KMS-11 (cell line): ENCODE measurements around the gene DNAJC16.

Source experiments
- H2AFZ ChIP-seq: fragments of 200-600 bp; sonication (generic); 2 replicates; pipeline ENCODE4 v1.6.1; 2016; ENCODE audit warnings: antibody characterized with exemption, mixed run types, low read depth
- H3K27ac ChIP-seq: fragments of 200-600 bp; sonication (generic); 2 replicates; pipeline ENCODE4 v1.6.1; 2016; ENCODE audit warnings: mild to moderate bottlenecking, mixed run types
- H3K27me3 ChIP-seq: fragments of 200-600 bp; sonication (generic); 2 replicates; pipeline ENCODE4 v1.6.1; 2017; ENCODE audit warnings: mild to moderate bottlenecking, low read depth, mixed run types, moderate library complexity; ENCODE audit not compliant: insufficient read depth
- H3K36me3 ChIP-seq: fragments of 200-600 bp; sonication (generic); 2 replicates; pipeline ENCODE4 v1.6.1; 2017; ENCODE audit warnings: mild to moderate bottlenecking, mixed run types; ENCODE audit not compliant: insufficient read depth
- H3K4me1 ChIP-seq: fragments of 200-600 bp; sonication (generic); 2 replicates; pipeline ENCODE4 v1.6.1; 2016; ENCODE audit warnings: mild to moderate bottlenecking, low read depth, mixed run types; ENCODE audit not compliant: poor library complexity, severe bottlenecking
- H3K4me2 ChIP-seq: fragments of 200-600 bp; sonication (generic); 2 replicates; pipeline ENCODE4 v1.7.0; 2016; ENCODE audit warnings: mild to moderate bottlenecking, mixed run types
- H3K4me3 ChIP-seq: fragments of 200-600 bp; sonication (generic); IDR thresholded peaks from 2 replicates; pipeline ENCODE4 v1.6.1; 2017; ENCODE audit warnings: low read depth, low read length, mixed read lengths; ENCODE audit not compliant: insufficient read depth
- H3K79me2 ChIP-seq: fragments of 200-600 bp; sonication (generic); 2 replicates; pipeline ENCODE4 v1.6.1; 2016; ENCODE audit warnings: low read depth, mixed run types; ENCODE audit not compliant: insufficient read depth
- H3K9ac ChIP-seq: fragments of 200-600 bp; sonication (generic); 2 replicates; pipeline ENCODE4 v1.6.1; 2016; ENCODE audit warnings: mild to moderate bottlenecking, mixed run types
- H4K20me1 ChIP-seq: fragments of 200-600 bp; sonication (generic); 2 replicates; pipeline ENCODE4 v1.6.1; 2016; ENCODE audit warnings: mild to moderate bottlenecking, mixed run types; ENCODE audit not compliant: insufficient read depth
- TF ChIP-seq, protein P1 (sequence below): fragments of 200-600 bp; sonication (generic); conservative IDR thresholded peaks from 2 replicates; pipeline ENCODE4 v1.6.1; 2017; ENCODE audit warnings: low read depth, mild to moderate bottlenecking, antibody characterized with exemption, low read length, moderate library complexity, mixed read lengths

Gene DNAJC16

DNA sequence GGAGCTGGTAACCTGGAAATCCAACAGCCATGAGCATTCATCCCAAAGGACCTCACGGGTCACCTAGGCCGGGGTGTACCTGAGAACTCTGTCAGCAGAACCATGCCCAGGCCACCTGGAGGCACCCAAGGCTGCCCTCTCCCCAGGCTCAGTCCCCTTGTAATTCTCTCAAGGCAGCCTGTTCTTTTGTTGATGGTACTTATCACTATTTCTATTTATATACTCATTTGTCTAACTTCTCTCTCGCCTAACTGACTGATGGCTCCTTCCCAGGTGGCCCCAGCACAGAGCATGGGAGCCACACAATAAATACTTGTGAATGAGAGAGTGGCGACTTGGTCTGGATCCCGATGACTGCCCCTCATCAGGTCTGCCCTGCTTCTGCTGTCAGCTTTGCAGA, 19.4 kb upstream of the DNAJC16 start:
- Histone ChIP-seq H3K27me3 (no peaks in the 10 kb centered on the region), H3K4me2 (no peak overlapping the region), H3K4me3 (no peak overlapping the region), H3K4me1 (no peaks in the 10 kb centered on the region), H3K9ac (no peak overlapping the region), H3K27ac (no peak overlapping the region), H2AFZ (no peak overlapping the region), H4K20me1 (no peaks in the 10 kb centered on the region), H3K36me3 (no peaks in the 10 kb centered on the region), H3K79me2 (no peaks in the 10 kb centered on the region)
- TF ChIP-seq, protein P1, sequence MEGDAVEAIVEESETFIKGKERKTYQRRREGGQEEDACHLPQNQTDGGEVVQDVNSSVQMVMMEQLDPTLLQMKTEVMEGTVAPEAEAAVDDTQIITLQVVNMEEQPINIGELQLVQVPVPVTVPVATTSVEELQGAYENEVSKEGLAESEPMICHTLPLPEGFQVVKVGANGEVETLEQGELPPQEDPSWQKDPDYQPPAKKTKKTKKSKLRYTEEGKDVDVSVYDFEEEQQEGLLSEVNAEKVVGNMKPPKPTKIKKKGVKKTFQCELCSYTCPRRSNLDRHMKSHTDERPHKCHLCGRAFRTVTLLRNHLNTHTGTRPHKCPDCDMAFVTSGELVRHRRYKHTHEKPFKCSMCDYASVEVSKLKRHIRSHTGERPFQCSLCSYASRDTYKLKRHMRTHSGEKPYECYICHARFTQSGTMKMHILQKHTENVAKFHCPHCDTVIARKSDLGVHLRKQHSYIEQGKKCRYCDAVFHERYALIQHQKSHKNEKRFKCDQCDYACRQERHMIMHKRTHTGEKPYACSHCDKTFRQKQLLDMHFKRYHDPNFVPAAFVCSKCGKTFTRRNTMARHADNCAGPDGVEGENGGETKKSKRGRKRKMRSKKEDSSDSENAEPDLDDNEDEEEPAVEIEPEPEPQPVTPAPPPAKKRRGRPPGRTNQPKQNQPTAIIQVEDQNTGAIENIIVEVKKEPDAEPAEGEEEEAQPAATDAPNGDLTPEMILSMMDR = no peak

DNA sequence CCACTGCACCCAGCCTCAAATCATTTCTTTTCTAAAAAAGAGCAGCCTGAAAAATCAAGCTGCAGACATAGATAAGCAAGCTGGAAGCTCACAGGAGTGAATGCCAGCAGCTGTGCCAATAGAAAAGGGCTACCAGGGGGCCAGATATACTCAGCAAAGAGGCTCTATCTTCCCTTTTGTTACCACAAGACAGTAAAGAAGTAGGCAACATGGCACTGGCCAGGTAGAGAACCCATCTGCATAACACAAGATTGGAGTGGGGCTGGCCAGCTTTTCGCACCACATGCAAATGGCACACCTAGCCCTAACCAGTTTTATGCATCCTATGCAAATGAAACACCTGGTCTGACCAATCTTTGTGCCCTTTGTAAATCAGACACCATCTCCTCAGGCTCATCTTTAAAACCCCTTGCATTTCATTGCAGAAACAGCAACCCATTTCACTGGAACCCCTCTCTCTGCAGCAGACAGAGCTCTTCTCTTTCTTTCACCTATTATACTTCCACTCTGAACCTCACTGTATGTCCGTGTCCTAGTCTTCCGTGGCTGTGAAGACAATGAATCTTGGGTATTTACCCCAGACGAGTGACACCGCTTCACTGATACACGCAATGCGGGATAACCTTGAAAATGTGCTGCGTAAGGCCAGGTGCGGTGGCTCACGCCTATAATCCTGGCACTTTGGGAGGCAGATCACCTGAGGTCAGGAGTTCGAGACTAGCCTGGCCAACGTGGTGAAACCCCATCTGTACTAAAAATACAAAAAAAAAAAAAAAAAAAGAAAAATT, 17.8 kb upstream of the DNAJC16 start:
- Histone ChIP-seq H3K4me2 (no peak overlapping the region), H3K36me3 (no peaks in the 10 kb centered on the region), H4K20me1 (no peaks in the 10 kb centered on the region), H3K4me1 (no peaks in the 10 kb centered on the region), H3K27ac (no peak overlapping the region), H3K27me3 (no peaks in the 10 kb centered on the region), H3K79me2 (no peaks in the 10 kb centered on the region), H3K9ac (no peak overlapping the region), H3K4me3 (no peak overlapping the region), H2AFZ (no peak overlapping the region)
- TF ChIP-seq, protein P1 = no peak

DNA sequence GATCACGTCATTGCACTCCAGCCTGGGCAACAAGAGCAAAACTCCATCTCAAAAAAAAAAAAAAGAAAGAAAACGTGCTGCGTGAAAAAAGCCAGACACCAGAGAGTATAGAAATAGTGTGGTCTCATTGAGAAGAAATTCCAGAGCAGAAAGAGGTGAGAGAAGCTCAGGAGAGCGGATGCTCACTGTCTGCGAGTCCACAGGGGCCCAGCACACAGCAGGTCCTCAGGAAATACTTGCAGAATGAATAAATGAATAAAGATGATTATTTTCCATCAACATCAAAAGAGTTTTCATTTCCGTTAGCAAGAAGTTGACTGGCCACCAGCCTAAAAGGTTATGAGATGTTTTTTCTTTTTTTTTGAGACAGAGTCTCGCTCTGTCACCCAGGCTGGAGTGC, 17.1 kb upstream of the DNAJC16 start:
- no peaks in the 10 kb centered on the region for H4K20me1 ChIP-seq
- no peak overlapping the region for H3K4me3 ChIP-seq
- no peak overlapping the region for H3K4me2 ChIP-seq
- no peak overlapping the region for H3K9ac ChIP-seq
- TF ChIP-seq, protein P1 = no peak
- no peak overlapping the region for H3K27ac ChIP-seq
- H2AFZ ChIP-seq = no peak overlapping the region
- H3K79me2 ChIP-seq = no peaks in the 10 kb centered on the region
- H3K27me3 ChIP-seq = no peaks in the 10 kb centered on the region
- H3K36me3 ChIP-seq = no peaks in the 10 kb centered on the region
- no peaks in the 10 kb centered on the region for H3K4me1 ChIP-seq

DNA sequence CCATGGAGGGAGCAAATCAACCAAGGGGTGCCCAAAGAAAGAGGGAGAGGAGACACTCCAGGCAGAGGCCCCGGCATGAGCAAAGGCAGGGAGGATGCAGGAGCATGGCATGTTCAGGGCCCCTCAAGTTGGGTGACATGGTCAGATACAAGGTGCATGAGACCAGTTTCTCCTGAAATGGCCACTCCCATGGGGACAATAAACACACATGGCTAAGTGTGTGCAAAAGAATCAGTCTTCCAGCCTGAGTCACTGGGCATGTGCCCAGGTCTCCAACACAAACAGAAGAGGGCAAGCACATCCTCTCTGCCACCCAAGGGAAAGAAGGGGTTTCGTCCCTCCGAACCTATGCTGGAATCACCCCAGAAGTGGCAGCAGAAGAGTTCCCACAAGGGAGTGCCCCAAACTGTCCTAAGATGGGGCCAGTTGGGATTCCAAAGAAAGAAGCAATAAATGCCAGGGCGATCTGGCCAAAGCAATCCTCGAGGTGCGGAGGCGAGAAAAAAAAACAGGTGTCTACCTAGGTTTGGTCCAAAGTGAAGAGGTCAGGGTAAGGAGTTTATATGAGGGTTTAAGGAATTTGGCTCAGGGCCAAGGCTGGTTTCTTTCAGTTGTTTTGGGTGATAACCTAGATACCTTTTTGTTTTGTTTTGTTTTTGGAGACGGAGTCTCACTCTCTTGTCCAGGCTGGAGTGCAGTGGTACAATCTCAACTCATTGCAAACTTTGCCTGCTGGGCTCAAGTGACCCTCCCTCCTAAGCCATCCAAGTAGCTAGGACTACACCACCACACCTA, 15.8 kb upstream of the DNAJC16 start:
- H3K9ac ChIP-seq = no peak overlapping the region
- no peak overlapping the region for H3K4me2 ChIP-seq
- no peak overlapping the region for H2AFZ ChIP-seq
- H3K4me1 ChIP-seq = no peaks in the 10 kb centered on the region
- H3K27me3 ChIP-seq = no peaks in the 10 kb centered on the region
- no peak overlapping the region for H3K4me3 ChIP-seq
- H3K36me3 ChIP-seq = no peaks in the 10 kb centered on the region
- H4K20me1 ChIP-seq = no peaks in the 10 kb centered on the region
- no peak overlapping the region for H3K27ac ChIP-seq
- TF ChIP-seq, protein P1 = no peak
- no peaks in the 10 kb centered on the region for H3K79me2 ChIP-seq
